HG03460 (cell line): ENCODE results near the gene FAM180A.

Source experiments
- ATAC-seq: cut with Tn5 transposase; IDR thresholded peaks from one replicate; pipeline ENCODE4 v1.9.1; 2021; ENCODE audit not compliant: unreplicated experiment

FAM180A gene

GRCh38 chr7:135685306-135686084 lies 63.1 kb downstream of the FAM180A start:
- no peak for ATAC-seq

GRCh38 chr7:135684699-135685098 lies 63.9 kb downstream of the FAM180A start:
- ATAC-seq, result no peak

- no peak for ATAC-seq
Measured at GRCh38 chr7:135684136-135684535, 64.5 kb downstream of the FAM180A start.

- no peak for ATAC-seq
Measured at GRCh38 chr7:135683609-135684008, 65.0 kb downstream of the FAM180A start.

GRCh38 chr7:135682191-135682590 lies 66.4 kb downstream of the FAM180A start:
- ATAC-seq, result no peak

GRCh38 chr7:135681762-135682161 lies 66.9 kb downstream of the FAM180A start:
- ATAC-seq, result no peak
